Mesenchymal stem cell (in vitro differentiated cells and primary cell): ENCODE results near the gene ARHGAP31.

ENCODE experiments used
- DNase-seq: peaks from one replicate; pipeline ENCODE4 v3.0.0-alpha.2; 2013
- H2AFZ ChIP-seq: one replicate; pipeline ENCODE4 v1.6.1; 2013; ENCODE audit warnings: low read depth, mild to moderate bottlenecking, control low read depth, inconsistent platforms, low read length, moderate library complexity
- H2AK5ac ChIP-seq: 2 replicates; pipeline ENCODE4 v1.6.1; 2013; ENCODE audit warnings: low read length, moderate library complexity, mild to moderate bottlenecking, inconsistent platforms; ENCODE audit not compliant: severe bottlenecking
- H2BK120ac ChIP-seq: one replicate; pipeline ENCODE4 v1.6.1; 2013; ENCODE audit warnings: low read depth, mild to moderate bottlenecking, inconsistent platforms, low read length, moderate library complexity
- H2BK12ac ChIP-seq, 2 experiments: one replicate each; pipeline ENCODE4 v1.6.1; 2013; ENCODE audit warnings: inconsistent platforms in 2 of 2, low read length in 2 of 2, mild to moderate bottlenecking in 2 of 2, moderate library complexity in 2 of 2, control low read depth in 1 of 2
- H2BK15ac ChIP-seq: one replicate; pipeline ENCODE4 v1.6.1; 2013; ENCODE audit warnings: mild to moderate bottlenecking, low read depth, inconsistent platforms; ENCODE audit not compliant: poor library complexity, severe bottlenecking
- H2BK5ac ChIP-seq: 2 replicates; pipeline ENCODE4 v1.6.1; 2013; ENCODE audit warnings: low read depth, mild to moderate bottlenecking, low read length, control low read depth, inconsistent platforms; ENCODE audit not compliant: poor library complexity, severe bottlenecking
- H3K14ac ChIP-seq, 2 experiments: one replicate each; pipeline ENCODE4 v1.6.1; 2013; ENCODE audit warnings: inconsistent platforms in 2 of 2, low read length in 2 of 2, control low read depth in 1 of 2, mild to moderate bottlenecking in 1 of 2, moderate library complexity in 1 of 2
- H3K18ac ChIP-seq, 2 experiments: one replicate each; pipeline ENCODE4 v1.6.1; 2013; ENCODE audit warnings: inconsistent platforms in 2 of 2, low read length in 2 of 2, control low read depth in 1 of 2, low read depth in 1 of 2, mild to moderate bottlenecking in 1 of 2
- H3K23ac ChIP-seq, 2 experiments: one replicate each; pipeline ENCODE4 v1.6.1; 2013; ENCODE audit warnings: inconsistent platforms in 2 of 2, low read length in 2 of 2, mild to moderate bottlenecking in 2 of 2, moderate library complexity in 2 of 2, control low read depth in 1 of 2
- H3K27ac ChIP-seq: 2 replicates; pipeline ENCODE4 v1.5.1; 2013; ENCODE audit warnings: mild to moderate bottlenecking, moderate library complexity, low read length, control low read depth, inconsistent platforms; ENCODE audit not compliant: poor library complexity, severe bottlenecking
- H3K27me3 ChIP-seq, 2 experiments: 2 replicates each; pipeline versions ENCODE4 v1.6.1 to v1.7.0; 2013; ENCODE audit warnings: low read length in 2 of 2, mild to moderate bottlenecking in 2 of 2, moderate library complexity in 2 of 2, control low read depth in 1 of 2, inconsistent platforms in 1 of 2; ENCODE audit not compliant: control insufficient read depth in 1 of 2, insufficient read depth in 1 of 2
- H3K36me3 ChIP-seq, 2 experiments: 2 replicates each; pipeline versions ENCODE4 v1.6.1 to v1.7.0; 2013; ENCODE audit warnings: low read length in 2 of 2, control low read depth in 1 of 2, inconsistent platforms in 1 of 2, low read depth in 1 of 2, mild to moderate bottlenecking in 1 of 2; ENCODE audit not compliant: insufficient read depth in 2 of 2, control insufficient read depth in 1 of 2
- H3K4ac ChIP-seq, 2 experiments: one replicate each; pipeline ENCODE4 v1.6.1; 2013; ENCODE audit warnings: inconsistent platforms in 2 of 2, low read length in 2 of 2, mild to moderate bottlenecking in 2 of 2, moderate library complexity in 2 of 2, control low read depth in 1 of 2, low read depth in 1 of 2
- H3K4me1 ChIP-seq: 2 replicates; pipeline ENCODE4 v1.6.1; 2013; ENCODE audit warnings: low read depth, low read length, control low read depth; ENCODE audit not compliant: control insufficient read depth, insufficient read depth
- H3K4me2 ChIP-seq: 2 replicates; pipeline ENCODE4 v1.6.1; 2013; ENCODE audit warnings: low read length, mild to moderate bottlenecking, inconsistent platforms; ENCODE audit not compliant: poor library complexity, severe bottlenecking
- H3K4me3 ChIP-seq, 2 experiments: 2 replicates each; pipeline versions ENCODE4 v1.5.1 to v1.7.0; 2013; ENCODE audit warnings: low read length in 2 of 2, mild to moderate bottlenecking in 2 of 2, control low read depth in 1 of 2, low read depth in 1 of 2; ENCODE audit not compliant: insufficient read depth in 1 of 2
- H3K79me1 ChIP-seq: replicated peaks from 2 replicates; pipeline ENCODE4 v1.6.1; 2013; ENCODE audit warnings: mild to moderate bottlenecking, control low read depth, low read length, inconsistent platforms; ENCODE audit not compliant: poor library complexity, severe bottlenecking
- H3K9ac ChIP-seq: 2 replicates; pipeline ENCODE4 v1.7.0; 2013; ENCODE audit warnings: mild to moderate bottlenecking, low read length, moderate library complexity
- H3K9me3 ChIP-seq: 2 replicates; pipeline ENCODE4 v1.7.0; 2013; ENCODE audit warnings: mild to moderate bottlenecking, low read length; ENCODE audit not compliant: control insufficient read depth
- H4K8ac ChIP-seq: one replicate; pipeline ENCODE4 v1.6.1; 2013; ENCODE audit warnings: inconsistent platforms, mild to moderate bottlenecking, low read length, moderate library complexity
- H4K91ac ChIP-seq: one replicate; pipeline ENCODE4 v1.6.1; 2013; ENCODE audit warnings: mild to moderate bottlenecking, low read length, inconsistent platforms
- WGBS: methylation state at CpG from one replicate; pipeline ENCODE4 v1.1.7; 2013; ENCODE audit warnings: mixed read lengths; 5-methylcytosine and 5-hydroxymethylcytosine counted together

The ARHGAP31 gene

DNA sequence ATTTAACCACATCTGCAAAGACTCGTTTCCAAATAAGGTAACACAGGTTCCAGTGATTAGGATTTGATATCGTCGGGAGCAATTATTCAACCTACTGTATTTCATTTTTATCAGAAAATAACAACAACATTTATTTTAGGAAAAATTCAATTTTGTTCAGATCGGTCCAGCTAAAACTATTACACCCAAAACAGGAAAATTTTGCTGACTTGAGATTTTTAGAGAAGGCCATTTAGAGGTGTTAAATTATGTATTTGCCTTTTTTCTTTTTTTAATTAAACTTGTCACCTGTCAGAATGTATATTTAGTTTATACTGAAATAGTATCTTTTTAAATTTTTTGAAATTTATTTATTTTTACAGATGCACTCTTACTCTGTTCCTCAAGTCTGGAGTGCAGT, 81.3 kb downstream of the ARHGAP31 start:
- H4K8ac ChIP-seq = no peak overlapping the region
- no peak overlapping the region for H3K18ac ChIP-seq
- H4K91ac ChIP-seq = no peak overlapping the region
- H2BK12ac ChIP-seq = no peak overlapping the region
- H3K36me3 ChIP-seq = peaks cover under 1 to 16% of the 10 kb centered on the region in 2 experiments
- no peak overlapping the region for H3K4ac ChIP-seq
- no peaks in the 10 kb centered on the region for H3K4me1 ChIP-seq
- H2BK120ac ChIP-seq = no peak overlapping the region
- H2AFZ ChIP-seq = no peak overlapping the region
- H3K4me2 ChIP-seq = no peak overlapping the region
- H3K9ac ChIP-seq = no peak overlapping the region
- no peak overlapping the region for H3K27ac ChIP-seq
- H3K4me3 ChIP-seq = no peak overlapping the region
- no peaks in the 10 kb centered on the region for H3K27me3 ChIP-seq
- WGBS = 100% methylated on average over 1 of the region's 4 CpGs
- no peak for DNase-seq
- H2BK15ac ChIP-seq = no peak overlapping the region
- H2BK5ac ChIP-seq = no peak overlapping the region
- no peak overlapping the region for H3K23ac ChIP-seq
- no peaks in the 10 kb centered on the region for H3K9me3 ChIP-seq
- peaks cover 7% of the 10 kb centered on the region for H3K79me1 ChIP-seq
- H2AK5ac ChIP-seq = no peak overlapping the region
- no peak overlapping the region for H3K14ac ChIP-seq

DNA sequence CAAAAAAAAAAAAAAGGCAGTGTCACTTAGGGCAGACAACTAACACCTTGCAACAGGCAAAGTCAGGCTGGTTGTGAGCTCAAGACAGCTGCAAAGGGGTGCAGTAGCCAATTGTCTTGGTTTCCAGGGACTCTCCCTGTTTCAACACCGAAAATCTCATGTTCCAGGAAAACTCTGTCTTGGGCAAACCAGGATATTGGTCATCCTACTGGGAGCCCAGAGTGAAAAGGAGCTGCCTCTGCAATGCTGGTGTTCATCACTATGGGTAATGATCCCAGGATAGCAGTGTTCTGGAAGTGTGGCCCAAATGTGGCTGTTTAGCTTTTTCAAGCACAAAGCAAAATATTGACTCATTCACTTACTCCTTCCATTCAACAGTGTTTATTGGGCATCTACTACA, 82.6 kb downstream of the ARHGAP31 start:
- WGBS = 87% methylated on average over 1 of the region's 1 CpG

DNA sequence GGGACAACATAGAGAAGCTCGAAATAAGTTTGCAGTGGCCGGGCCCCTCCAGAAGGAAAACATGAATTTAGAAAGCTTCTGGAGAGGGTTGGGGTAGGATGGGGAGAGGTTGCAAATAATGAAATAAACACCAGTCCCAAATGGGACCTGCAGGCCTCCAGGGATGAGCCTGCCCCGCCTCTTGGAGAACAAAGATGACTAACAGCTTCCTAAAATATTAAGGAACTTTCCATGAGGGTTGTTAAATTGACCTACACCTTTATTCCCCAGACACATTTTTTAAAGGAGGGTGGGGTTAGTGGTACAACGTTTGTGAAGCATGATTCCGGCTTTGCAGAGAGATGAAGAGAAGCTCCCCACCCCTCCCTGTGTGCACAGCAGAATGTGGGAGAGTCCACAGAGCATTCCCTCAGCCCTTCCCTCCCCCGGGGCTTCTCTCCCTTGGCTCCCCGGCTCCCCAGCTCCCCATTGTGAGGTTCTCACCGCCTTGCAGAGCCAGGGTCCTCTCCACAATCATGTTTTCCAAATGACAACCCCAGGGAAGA, 84.1 kb downstream of the ARHGAP31 start:
- Histone ChIP-seq H3K27ac (no peak overlapping the region), H3K4me2 (no peak overlapping the region), H3K4ac (no peak overlapping the region), H3K27me3 (no peaks in the 10 kb centered on the region), H2BK5ac (no peak overlapping the region), H3K4me3 (peak overlapping the region in 1 of 2 experiments; percentile 22), H4K91ac (no peak overlapping the region), H3K79me1 (peaks cover 7% of the 10 kb centered on the region), H2BK15ac (no peak overlapping the region), H3K9me3 (no peaks in the 10 kb centered on the region), H4K8ac (no peak overlapping the region), H2AFZ (no peak overlapping the region), H3K18ac (no peak overlapping the region), H3K9ac (no peak overlapping the region), H2BK12ac (no peak overlapping the region), H3K14ac (no peak overlapping the region), H2AK5ac (no peak overlapping the region), H2BK120ac (no peak overlapping the region), H3K36me3 (peaks cover 11 to 31% of the 10 kb centered on the region in 2 experiments), H3K4me1 (no peaks in the 10 kb centered on the region), H3K23ac (no peak overlapping the region)
- no peak for DNase-seq
- 86% methylated on average over 6 of the region's 8 CpGs for WGBS

More for the DNA sequence above, 82.6 kb downstream of the ARHGAP31 start:
- Histone ChIP-seq H3K4ac (no peak overlapping the region), H2BK15ac (no peak overlapping the region), H4K91ac (no peak overlapping the region), H2BK12ac (no peak overlapping the region), H3K9me3 (no peaks in the 10 kb centered on the region), H3K27me3 (no peaks in the 10 kb centered on the region), H3K9ac (no peak overlapping the region), H3K14ac (no peak overlapping the region), H3K36me3 (peaks cover 0 to 23% of the 10 kb centered on the region in 2 experiments), H3K23ac (no peak overlapping the region), H3K4me1 (no peaks in the 10 kb centered on the region), H3K27ac (no peak overlapping the region), H2AFZ (no peak overlapping the region), H2AK5ac (no peak overlapping the region), H3K4me3 (no peak overlapping the region), H2BK120ac (no peak overlapping the region), H3K18ac (no peak overlapping the region), H3K4me2 (no peak overlapping the region), H2BK5ac (no peak overlapping the region), H4K8ac (no peak overlapping the region), H3K79me1 (peaks cover 7% of the 10 kb centered on the region)
- DNase-seq = no peak

DNA sequence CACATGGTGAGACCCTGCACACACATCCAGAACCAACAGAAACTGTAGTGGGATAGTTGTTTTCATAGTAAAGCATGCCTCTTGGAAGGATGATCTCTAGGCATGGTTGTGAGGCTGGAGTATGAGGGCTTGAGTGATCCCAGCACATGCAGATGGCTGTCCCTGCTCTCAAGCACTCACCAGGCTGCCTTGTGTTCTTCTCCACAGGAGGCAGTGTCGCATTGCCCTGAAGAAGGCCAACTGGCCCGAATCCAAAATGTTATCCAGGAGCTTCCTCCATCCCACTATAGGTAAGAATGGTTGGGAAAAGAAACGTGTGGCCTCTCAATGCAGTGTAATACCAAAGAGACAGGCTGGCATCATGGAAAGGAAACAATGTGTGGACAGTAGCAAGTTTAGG, 86.5 kb downstream of the ARHGAP31 start:
- Histone ChIP-seq H2BK5ac (no peak overlapping the region), H3K36me3 (peaks cover 23 to 25% of the 10 kb centered on the region in 2 experiments), H2AFZ (no peak overlapping the region), H3K4me2 (no peak overlapping the region), H4K91ac (no peak overlapping the region), H2BK120ac (no peak overlapping the region), H2BK12ac (no peak overlapping the region), H4K8ac (no peak overlapping the region), H3K27ac (no peak overlapping the region), H2AK5ac (no peak overlapping the region), H3K4me1 (no peaks in the 10 kb centered on the region), H3K23ac (no peak overlapping the region), H3K27me3 (no peaks in the 10 kb centered on the region), H3K9me3 (no peaks in the 10 kb centered on the region), H3K4me3 (no peak overlapping the region), H3K14ac (no peak overlapping the region), H2BK15ac (no peak overlapping the region), H3K4ac (no peak overlapping the region), H3K18ac (no peak overlapping the region), H3K9ac (no peak overlapping the region), H3K79me1 (peaks cover 6% of the 10 kb centered on the region)
- peak; percentile 6 for DNase-seq
- 87% methylated on average over 2 of the region's 3 CpGs for WGBS
